Peyer's patch (tissue), 4 donors: ENCODE measurements around the gene PLXNA2. TPM values are rescaled to one million over a fixed set of nuclear protein-coding genes. Genes with fewer than 3 reads are reported as not detected.

Source experiments
- DNase-seq, 3 donors: peaks; one replicate each; pipeline ENCODE4 v3.0.0-alpha.2; 2017 to 2019
- H3K27ac ChIP-seq, 4 donors: fragments of 200-600 bp; sonication (generic); one replicate each; pipeline ENCODE4 v1.5.1; 2016 to 2019
- H3K27me3 ChIP-seq, 2 donors: fragments of 200-600 bp; sonication (generic); one replicate each; pipeline ENCODE4 v1.5.1; 2019
- H3K36me3 ChIP-seq, 3 donors: fragments of 200-600 bp; sonication (generic); one replicate each; pipeline ENCODE4 v1.5.1; 2016 to 2019
- H3K4me1 ChIP-seq, 4 donors: fragments of 200-600 bp; sonication (generic); one replicate each; pipeline ENCODE4 v1.5.1; 2016 to 2019
- H3K4me3 ChIP-seq, 4 donors: fragments of 200-600 bp; sonication (generic); 1 replicate in 3 of 4; 2 replicates in 1 of 4; pipeline ENCODE4 v1.5.1; 2016 to 2019; ENCODE audit warnings: mild to moderate bottlenecking in 1 of 4
- H3K9me3 ChIP-seq, 4 donors: fragments of 200-600 bp; sonication (generic); one replicate each; pipeline ENCODE4 v1.5.1; 2016 to 2019; ENCODE audit warnings: mild to moderate bottlenecking in 1 of 4
- POLR2A ChIP-seq, 2 donors: fragments of 450-650 bp; IDR thresholded peaks; one replicate each; pipeline ENCODE4 v1.5.1; 2017; ENCODE audit warnings: antibody characterized with exemption in 2 of 2, mild to moderate bottlenecking in 2 of 2, moderate library complexity in 2 of 2
- total RNA-seq, 4 donors: library from RNA; depleted of rRNA; stranded (reverse); fragments of >200 nt; gene quantifications; one replicate each; pipeline ENCODE4 v1.1.0, GENCODE V29; 2016
- TF ChIP-seq, protein P1 (sequence below), 6 experiments: fragments of 450-650 bp in 4 of 6; fragments of 200-600 bp in 2 of 6; sonication (generic) in 1 of 6; IDR thresholded peaks; one replicate each; pipeline ENCODE4 v1.5.1; 2017 to 2019; ENCODE audit warnings: antibody characterized with exemption in 6 of 6, mild to moderate bottlenecking in 3 of 6, moderate library complexity in 1 of 6

Gene PLXNA2
- total RNA-seq, 4 donors from 2014 or later: 51.5 to 70.2 (median 62.5) TPM

GRCh38 chr1:208083715-208084085, 160.5 kb downstream of the PLXNA2 start:
- peaks cover 0 to 10% (median 0%) of the 10 kb centered on the region in 4 donors for H3K4me1 ChIP-seq
- H3K36me3 ChIP-seq: peaks cover 0 to 43% (median 0%) of the 10 kb centered on the region in 3 donors
- H3K27me3 ChIP-seq: no peaks in the 10 kb centered on the region
- H3K4me3 ChIP-seq: no peak overlapping the region
- TF ChIP-seq, protein P1, sequence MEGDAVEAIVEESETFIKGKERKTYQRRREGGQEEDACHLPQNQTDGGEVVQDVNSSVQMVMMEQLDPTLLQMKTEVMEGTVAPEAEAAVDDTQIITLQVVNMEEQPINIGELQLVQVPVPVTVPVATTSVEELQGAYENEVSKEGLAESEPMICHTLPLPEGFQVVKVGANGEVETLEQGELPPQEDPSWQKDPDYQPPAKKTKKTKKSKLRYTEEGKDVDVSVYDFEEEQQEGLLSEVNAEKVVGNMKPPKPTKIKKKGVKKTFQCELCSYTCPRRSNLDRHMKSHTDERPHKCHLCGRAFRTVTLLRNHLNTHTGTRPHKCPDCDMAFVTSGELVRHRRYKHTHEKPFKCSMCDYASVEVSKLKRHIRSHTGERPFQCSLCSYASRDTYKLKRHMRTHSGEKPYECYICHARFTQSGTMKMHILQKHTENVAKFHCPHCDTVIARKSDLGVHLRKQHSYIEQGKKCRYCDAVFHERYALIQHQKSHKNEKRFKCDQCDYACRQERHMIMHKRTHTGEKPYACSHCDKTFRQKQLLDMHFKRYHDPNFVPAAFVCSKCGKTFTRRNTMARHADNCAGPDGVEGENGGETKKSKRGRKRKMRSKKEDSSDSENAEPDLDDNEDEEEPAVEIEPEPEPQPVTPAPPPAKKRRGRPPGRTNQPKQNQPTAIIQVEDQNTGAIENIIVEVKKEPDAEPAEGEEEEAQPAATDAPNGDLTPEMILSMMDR (IDR thresholded peaks at IDR 0.05): no peak
- no peak for TF ChIP-seq POLR2A (IDR thresholded peaks at IDR 0.05)
- H3K9me3 ChIP-seq: no peaks in the 10 kb centered on the region
- no peak overlapping the region for H3K27ac ChIP-seq
- DNase-seq: no peak

- Histone ChIP-seq H3K27me3 (no peaks in the 10 kb centered on the region), H3K27ac (no peak overlapping the region), H3K4me1 (peaks cover 0 to 10% (median 0%) of the 10 kb centered on the region in 4 donors), H3K4me3 (no peak overlapping the region), H3K36me3 (peaks cover 0 to 41% (median 0%) of the 10 kb centered on the region in 3 donors), H3K9me3 (no peaks in the 10 kb centered on the region)
- DNase-seq: no peak
- TF ChIP-seq, protein P1 (IDR thresholded peaks at IDR 0.05): no peak
- TF ChIP-seq POLR2A (IDR thresholded peaks at IDR 0.05): no peak
These were observed 161.0 kb downstream of the PLXNA2 start for GRCh38 chr1:208083016-208083714.

- no peaks in the 10 kb centered on the region for H3K27me3 ChIP-seq
- H3K27ac ChIP-seq: no peak overlapping the region
- peaks cover 0 to 46% (median 0%) of the 10 kb centered on the region in 3 donors for H3K36me3 ChIP-seq
- DNase-seq: no peak
- no peak overlapping the region for H3K4me3 ChIP-seq
- peaks cover 0 to 10% (median 0%) of the 10 kb centered on the region in 4 donors for H3K4me1 ChIP-seq
- TF ChIP-seq, protein P1 (IDR thresholded peaks at IDR 0.05): no peak
- TF ChIP-seq POLR2A (IDR thresholded peaks at IDR 0.05): no peak
- no peaks in the 10 kb centered on the region for H3K9me3 ChIP-seq
These were observed 162.2 kb downstream of the PLXNA2 start for GRCh38 chr1:208081972-208082371.

GRCh38 chr1:208080396-208081286, 163.5 kb downstream of the PLXNA2 start:
- no peak overlapping the region for H3K4me3 ChIP-seq
- no peak for DNase-seq
- no peaks in the 10 kb centered on the region for H3K9me3 ChIP-seq
- no peaks in the 10 kb centered on the region for H3K4me1 ChIP-seq
- TF ChIP-seq, protein P1 (IDR thresholded peaks at IDR 0.05): no peak
- no peak for TF ChIP-seq POLR2A (IDR thresholded peaks at IDR 0.05)
- peaks cover 0 to 47% (median 0%) of the 10 kb centered on the region in 3 donors for H3K36me3 ChIP-seq
- H3K27me3 ChIP-seq: no peaks in the 10 kb centered on the region
- H3K27ac ChIP-seq: no peak overlapping the region

DNA sequence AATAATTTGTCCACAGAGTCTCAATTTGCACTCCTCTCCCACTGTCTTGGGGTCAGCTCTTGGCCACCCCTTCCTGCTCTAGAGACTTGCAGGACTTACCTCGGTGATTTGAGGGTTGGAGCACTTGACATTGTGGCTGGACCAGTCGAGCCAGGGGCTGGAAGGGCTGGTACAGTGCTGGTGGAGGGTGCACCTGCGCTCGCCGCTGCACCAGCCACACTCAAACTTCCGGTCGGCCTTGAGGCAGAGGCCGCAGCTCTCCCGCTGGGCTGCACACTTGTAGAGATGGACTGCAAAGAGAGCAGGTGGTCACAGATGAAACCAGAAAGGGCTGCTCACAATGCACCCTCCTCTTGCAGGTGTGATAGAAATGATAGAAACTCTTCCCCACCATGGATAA, 165.0 kb downstream of the PLXNA2 start:
- Histone ChIP-seq H3K4me3 (no peak overlapping the region), H3K36me3 (peaks cover 0 to 41% (median 0%) of the 10 kb centered on the region in 3 donors), H3K27ac (no peak overlapping the region), H3K9me3 (no peaks in the 10 kb centered on the region), H3K27me3 (no peaks in the 10 kb centered on the region), H3K4me1 (no peaks in the 10 kb centered on the region)
- TF ChIP-seq POLR2A (IDR thresholded peaks at IDR 0.05): no peak
- TF ChIP-seq, protein P1 (IDR thresholded peaks at IDR 0.05): no peak
- no peak for DNase-seq
